H9 (cell line): ENCODE results near the gene NCAPH2. TPM values are rescaled to one million over a fixed set of nuclear protein-coding genes. Genes with fewer than 3 reads are reported as not detected.

Source experiments
- DNase-seq: peaks from one replicate; pipeline ENCODE4 v3.0.0-alpha.2; 2017
- H2AFZ ChIP-seq: one replicate; pipeline ENCODE4 v1.6.1; 2013; ENCODE audit warnings: mild to moderate bottlenecking, low read length, control low read depth, moderate library complexity
- H2AK5ac ChIP-seq: 2 replicates; pipeline ENCODE4 v1.6.1; 2013; ENCODE audit warnings: low read length, control low read depth, mixed read lengths; ENCODE audit not compliant: insufficient read length
- H2BK120ac ChIP-seq: one replicate; pipeline ENCODE4 v1.6.1; 2013; ENCODE audit warnings: low read depth, mild to moderate bottlenecking, low read length, control low read depth, inconsistent platforms; ENCODE audit not compliant: poor library complexity, severe bottlenecking
- H2BK12ac ChIP-seq: 2 replicates; pipeline ENCODE4 v1.6.1; 2013; ENCODE audit warnings: low read length, control low read depth, mixed read lengths, low read depth; ENCODE audit not compliant: insufficient read length
- H2BK15ac ChIP-seq: 2 replicates; pipeline ENCODE4 v1.6.1; 2013; ENCODE audit warnings: low read depth, low read length, control low read depth
- H2BK20ac ChIP-seq: one replicate; pipeline ENCODE4 v1.6.1; 2013; ENCODE audit warnings: low read depth, mild to moderate bottlenecking, low read length, control low read depth, inconsistent platforms; ENCODE audit not compliant: poor library complexity, severe bottlenecking
- H2BK5ac ChIP-seq: 2 replicates; pipeline ENCODE4 v1.6.1; 2013; ENCODE audit warnings: low read length, control low read depth, mixed read lengths; ENCODE audit not compliant: insufficient read length
- H3K14ac ChIP-seq: 2 replicates; pipeline ENCODE4 v1.6.1; 2013; ENCODE audit warnings: low read length, control low read depth; ENCODE audit not compliant: insufficient read depth
- H3K18ac ChIP-seq: 2 replicates; pipeline ENCODE4 v1.6.1; 2013; ENCODE audit warnings: low read depth, mild to moderate bottlenecking, mixed read lengths, low read length, control low read depth; ENCODE audit not compliant: insufficient read length
- H3K23ac ChIP-seq: 2 replicates; pipeline ENCODE4 v1.6.1; 2013; ENCODE audit warnings: low read length, control low read depth, mixed read lengths, low read depth; ENCODE audit not compliant: insufficient read length
- H3K23me2 ChIP-seq: 2 replicates; pipeline ENCODE4 v1.6.1; 2013; ENCODE audit warnings: low read depth, mild to moderate bottlenecking, mixed read lengths, low read length, control low read depth; ENCODE audit not compliant: insufficient read length, poor library complexity, severe bottlenecking
- H3K27ac ChIP-seq: 2 replicates; pipeline ENCODE4 v1.5.1; 2013; ENCODE audit warnings: low read length, control low read depth, mixed read lengths, low read depth; ENCODE audit not compliant: insufficient read length
- H3K27me3 ChIP-seq: 2 replicates; pipeline ENCODE4 v1.6.1; 2013; ENCODE audit warnings: low read length, control low read depth, inconsistent platforms; ENCODE audit not compliant: insufficient read depth
- H3K4ac ChIP-seq: 2 replicates; pipeline ENCODE4 v1.6.1; 2013; ENCODE audit warnings: low read depth, mild to moderate bottlenecking, control low read depth, inconsistent platforms, low read length, moderate library complexity
- H3K4me1 ChIP-seq: 2 replicates; pipeline ENCODE4 v1.6.1; 2013; ENCODE audit warnings: low read length, control low read depth, inconsistent platforms; ENCODE audit not compliant: insufficient read depth
- H3K4me2 ChIP-seq: 2 replicates; pipeline ENCODE4 v1.6.1; 2013; ENCODE audit warnings: low read length, control low read depth, mixed read lengths; ENCODE audit not compliant: insufficient read length, insufficient read depth
- H3K56ac ChIP-seq: 2 replicates; pipeline ENCODE4 v1.6.1; 2013; ENCODE audit warnings: low read depth, mild to moderate bottlenecking, mixed read lengths, low read length, control low read depth; ENCODE audit not compliant: insufficient read length
- H3K79me1 ChIP-seq: 2 replicates; pipeline ENCODE4 v1.6.1; 2013; ENCODE audit warnings: low read depth, mild to moderate bottlenecking, moderate library complexity, low read length, control low read depth, inconsistent platforms; ENCODE audit not compliant: insufficient read depth, poor library complexity, severe bottlenecking
- H3K79me2 ChIP-seq: 2 replicates; pipeline ENCODE4 v1.6.1; 2013; ENCODE audit warnings: low read length, control low read depth, inconsistent platforms; ENCODE audit not compliant: insufficient read depth
- H3K9ac ChIP-seq: 2 replicates; pipeline ENCODE4 v1.6.1; 2013; ENCODE audit warnings: low read length, control low read depth, mixed read lengths; ENCODE audit not compliant: insufficient read length; ENCODE audit errors: extremely low read depth
- H3K9me3 ChIP-seq: one replicate; pipeline ENCODE4 v1.6.1; 2013; ENCODE audit warnings: low read depth, low read length, inconsistent platforms; ENCODE audit not compliant: control insufficient read depth
- H3T11ph ChIP-seq: one replicate; pipeline ENCODE4 v1.6.1; 2013; ENCODE audit warnings: mild to moderate bottlenecking, low read length, control low read depth, inconsistent platforms
- H4K20me1 ChIP-seq: one replicate; pipeline ENCODE4 v1.6.1; 2013; ENCODE audit not compliant: control insufficient read depth, insufficient read length, insufficient read depth
- H4K5ac ChIP-seq: 2 replicates; pipeline ENCODE4 v1.6.1; 2013; ENCODE audit warnings: low read depth, mild to moderate bottlenecking, mixed read lengths, low read length, control low read depth; ENCODE audit not compliant: insufficient read length
- H4K8ac ChIP-seq: replicated peaks from 2 replicates; pipeline ENCODE4 v1.6.1; 2013; ENCODE audit warnings: low read length, control low read depth, mixed read lengths, low read depth; ENCODE audit not compliant: insufficient read length
- H4K91ac ChIP-seq: 2 replicates; pipeline ENCODE4 v1.6.1; 2013; ENCODE audit warnings: low read depth, mild to moderate bottlenecking, moderate library complexity, mixed read lengths, low read length, control low read depth; ENCODE audit not compliant: insufficient read length
- H3K27ac Mint-ChIP-seq, 3 experiments: 2 replicates in 2 of 3; 3 replicates in 1 of 3; pipeline ENCODE4 v1.8.0; 2020 to 2021; ENCODE audit warnings: mixed read lengths in 3 of 3, mild to moderate bottlenecking in 1 of 3, moderate library complexity in 1 of 3
- H3K27me3 Mint-ChIP-seq: 2 replicates; pipeline ENCODE4 v1.8.0; 2021; ENCODE audit warnings: low read depth, mild to moderate bottlenecking, moderate library complexity, mixed read lengths
- H3K36me3 Mint-ChIP-seq, 3 experiments: 2 replicates in 2 of 3; 3 replicates in 1 of 3; pipeline ENCODE4 v1.8.0; 2020 to 2021; ENCODE audit warnings: low read depth in 3 of 3, mixed read lengths in 3 of 3; ENCODE audit not compliant: insufficient read depth in 1 of 3
- H3K4me1 Mint-ChIP-seq, 2 experiments: 2 replicates each; pipeline ENCODE4 v1.8.0; 2020; ENCODE audit warnings: mixed read lengths in 2 of 2
- H3K4me3 Mint-ChIP-seq, 2 experiments: 2 replicates in 1 of 2; 3 replicates in 1 of 2; pipeline ENCODE4 v1.8.0; 2020 to 2021; ENCODE audit warnings: mild to moderate bottlenecking in 2 of 2, mixed read lengths in 2 of 2, moderate library complexity in 1 of 2
- H3K9me3 Mint-ChIP-seq, 2 experiments: 2 replicates in 1 of 2; 3 replicates in 1 of 2; pipeline ENCODE4 v1.8.0; 2020; ENCODE audit warnings: mild to moderate bottlenecking in 2 of 2, mixed read lengths in 2 of 2, moderate library complexity in 1 of 2
- WGBS: extraction: QIAGEN DNeasy Blood & Tissue Kit; methylation state at CpG from one replicate; pipeline ENCODE4 v1.1.7; 2013; ENCODE audit warnings: missing lambda C conversion rate, low lambda C conversion rate, mixed read lengths; ENCODE audit not compliant: insufficient read length; ENCODE audit errors: extremely low coverage; 5-methylcytosine and 5-hydroxymethylcytosine counted together
- total RNA-seq: library from RNA; stranded (reverse); gene quantifications from 2 replicates; pipeline ENCODE4 v1.2.1, GENCODE V29; 2021
- TF ChIP-seq, protein P1 (sequence below): fragments of 200-600 bp; sonication (generic); conservative IDR thresholded peaks from 3 replicates; pipeline ENCODE4 v1.8.0; 2021; ENCODE audit warnings: antibody characterized with exemption, mild to moderate bottlenecking

Gene NCAPH2
- total RNA-seq, 1 experiment from 2014 or later = 76.2 TPM

DNA sequence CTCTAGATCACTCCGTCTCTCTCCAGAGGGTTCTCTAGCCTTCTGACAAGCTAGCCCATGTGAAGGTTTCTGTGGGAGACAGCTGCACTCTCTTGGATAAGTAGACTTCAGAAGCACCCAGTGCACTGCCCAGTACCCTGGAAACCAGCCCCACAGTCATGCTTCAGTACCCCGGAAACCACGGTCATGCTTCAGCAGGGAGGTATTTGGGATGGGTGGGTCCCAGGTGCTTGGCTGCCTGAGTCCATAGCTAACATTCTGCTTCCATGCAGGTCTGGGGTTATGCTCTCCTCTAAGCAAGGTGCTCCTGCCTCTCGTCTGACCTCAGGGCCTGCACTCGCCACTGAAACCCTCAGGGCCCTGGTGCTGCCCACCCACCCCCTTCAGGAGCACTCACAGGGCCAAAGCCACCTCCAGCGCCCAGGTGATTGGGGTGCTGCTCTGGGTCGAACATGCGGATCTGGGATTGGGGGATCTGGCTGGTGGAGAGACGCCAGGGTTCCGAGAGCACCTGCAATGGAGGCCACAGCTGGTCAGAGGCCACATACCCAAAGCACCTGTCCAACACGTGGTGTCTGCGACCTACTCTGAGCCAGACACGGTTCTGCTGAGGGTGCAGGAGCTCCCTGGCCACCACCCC is 62.0 kb downstream of the NCAPH2 start:
- H3K4me2 ChIP-seq = no peak overlapping the region

More for the DNA sequence above, 62.0 kb downstream of the NCAPH2 start:
- H3K4me1 Mint-ChIP-seq = no peaks in the 10 kb centered on the region
- no peak overlapping the region for H3K4me3 Mint-ChIP-seq
- Histone ChIP-seq H4K8ac (no peak overlapping the region), H3K23ac (no peak overlapping the region), H3K14ac (no peak overlapping the region), H2BK15ac (no peak overlapping the region), H3T11ph (no peak overlapping the region), H2BK20ac (no peak overlapping the region), H3K27ac (no peak overlapping the region), H2BK12ac (no peak overlapping the region), H2AFZ (no peak overlapping the region), H2BK120ac (no peak overlapping the region), H3K56ac (no peak overlapping the region), H3K79me1 (no peaks in the 10 kb centered on the region), H4K91ac (no peak overlapping the region), H2BK5ac (no peak overlapping the region), H2AK5ac (no peak overlapping the region), H3K9me3 (no peaks in the 10 kb centered on the region), H4K20me1 (no peaks in the 10 kb centered on the region), H3K18ac (no peak overlapping the region), H3K23me2 (no peaks in the 10 kb centered on the region), H3K4me1 (no peaks in the 10 kb centered on the region), H4K5ac (no peak overlapping the region), H3K9ac (no peak overlapping the region), H3K27me3 (no peaks in the 10 kb centered on the region), H3K79me2 (no peaks in the 10 kb centered on the region), H3K4ac (no peak overlapping the region)
- H3K27ac Mint-ChIP-seq = no peak overlapping the region
- no peaks in the 10 kb centered on the region for H3K9me3 Mint-ChIP-seq
- DNase-seq = no peak
- peaks cover 13 to 64% (median 57%) of the 10 kb centered on the region in 3 experiments; a peak in 6 of 7 replicates for H3K36me3 Mint-ChIP-seq
- TF ChIP-seq, protein P1, sequence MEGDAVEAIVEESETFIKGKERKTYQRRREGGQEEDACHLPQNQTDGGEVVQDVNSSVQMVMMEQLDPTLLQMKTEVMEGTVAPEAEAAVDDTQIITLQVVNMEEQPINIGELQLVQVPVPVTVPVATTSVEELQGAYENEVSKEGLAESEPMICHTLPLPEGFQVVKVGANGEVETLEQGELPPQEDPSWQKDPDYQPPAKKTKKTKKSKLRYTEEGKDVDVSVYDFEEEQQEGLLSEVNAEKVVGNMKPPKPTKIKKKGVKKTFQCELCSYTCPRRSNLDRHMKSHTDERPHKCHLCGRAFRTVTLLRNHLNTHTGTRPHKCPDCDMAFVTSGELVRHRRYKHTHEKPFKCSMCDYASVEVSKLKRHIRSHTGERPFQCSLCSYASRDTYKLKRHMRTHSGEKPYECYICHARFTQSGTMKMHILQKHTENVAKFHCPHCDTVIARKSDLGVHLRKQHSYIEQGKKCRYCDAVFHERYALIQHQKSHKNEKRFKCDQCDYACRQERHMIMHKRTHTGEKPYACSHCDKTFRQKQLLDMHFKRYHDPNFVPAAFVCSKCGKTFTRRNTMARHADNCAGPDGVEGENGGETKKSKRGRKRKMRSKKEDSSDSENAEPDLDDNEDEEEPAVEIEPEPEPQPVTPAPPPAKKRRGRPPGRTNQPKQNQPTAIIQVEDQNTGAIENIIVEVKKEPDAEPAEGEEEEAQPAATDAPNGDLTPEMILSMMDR = no peak
- no CpG with 5 or more reads among the region's 13 CpGs for WGBS
- no peaks in the 10 kb centered on the region; the same call in none of the 2 replicates for H3K27me3 Mint-ChIP-seq
